Panc1 (cell line): Measurements from ENCODE around the gene UBAC2. TPM values are rescaled to one million over a fixed set of nuclear protein-coding genes. Genes with fewer than 3 reads are reported as not detected.

Experiments used
- ATAC-seq: fragments of 200-7000 bp; cut with Tn5 transposase; 2 replicates; pipeline ENCODE4 v1.9.1; 2020; ENCODE audit warnings: mild to moderate bottlenecking, moderate library complexity
- BruUV-seq: library from RNA; stranded (reverse); fragments of 400-500 nt; replicated peaks from 2 replicates; lab custom pipeline; 2021; lab: Mats Ljungman, UMichigan
- CTCF ChIA-PET: fragments of 300-600 bp; sonication (Branson Sonifier 250); formaldehyde crosslinking; loops from one replicate; lab custom pipeline; 2022; ENCODE audit warnings: antibody characterized with exemption; lab: Charles Lee
- POLR2A ChIA-PET: fragments of 300-600 bp; sonication (Branson Sonifier 250); formaldehyde crosslinking; loops from one replicate; lab custom pipeline; 2022; ENCODE audit warnings: antibody characterized with exemption; lab: Charles Lee
- DNase-seq: peaks from one replicate; pipeline ENCODE4 v3.0.0-alpha.2; 2010; ENCODE audit warnings: low read depth, low spot score
- H3K27ac ChIP-seq: 2 replicates; pipeline ENCODE4 v1.5.1; 2011; ENCODE audit warnings: mild to moderate bottlenecking, low read length, inconsistent platforms
- H3K27me3 ChIP-seq: fragments of 200-500 bp; sonication (Bioruptor generic); 2 replicates; pipeline ENCODE4 v1.6.0; 2014; ENCODE audit warnings: low read length, inconsistent platforms; ENCODE audit not compliant: control insufficient read depth, insufficient read depth
- H3K36me3 ChIP-seq: fragments of 200-500 bp; sonication (Bioruptor generic); 2 replicates; pipeline ENCODE4 v1.5.1; 2014; ENCODE audit warnings: inconsistent platforms, mild to moderate bottlenecking, low read length, moderate library complexity; ENCODE audit not compliant: control insufficient read depth, insufficient read depth
- H3K4me1 ChIP-seq: 2 replicates; pipeline ENCODE4 v1.5.1; 2011; ENCODE audit warnings: inconsistent platforms, mild to moderate bottlenecking, low read length, moderate library complexity; ENCODE audit not compliant: control insufficient read depth, insufficient read depth
- H3K4me3 ChIP-seq, 2 experiments: 2 replicates each; pipeline ENCODE4 v1.5.1; 2011 to 2012; ENCODE audit warnings: low read depth in 2 of 2, low read length in 2 of 2, mild to moderate bottlenecking in 2 of 2, inconsistent platforms in 1 of 2, moderate library complexity in 1 of 2
- H3K9me3 ChIP-seq: fragments of 200-500 bp; sonication (Bioruptor generic); 2 replicates; pipeline ENCODE4 v1.5.1; 2014; ENCODE audit warnings: low read depth, mild to moderate bottlenecking, inconsistent platforms, low read length, moderate library complexity; ENCODE audit not compliant: control insufficient read depth, insufficient read depth
- CTCF ChIP-seq: fragments of 450-650 bp; IDR thresholded peaks from 2 replicates; pipeline ENCODE4 v1.5.1; 2017; ENCODE audit warnings: mild to moderate bottlenecking
- POLR2AphosphoS5 ChIP-seq: IDR thresholded peaks from 2 replicates; pipeline ENCODE4 v1.6.1; 2012; ENCODE audit warnings: mild to moderate bottlenecking, low read depth, low read length, moderate library complexity
- REST ChIP-seq, 2 experiments: IDR thresholded peaks; 2 replicates each; pipeline ENCODE4 v1.6.1; 2011 to 2012; ENCODE audit warnings: low read depth in 2 of 2, control low read depth in 1 of 2, low read length in 1 of 2, mild to moderate bottlenecking in 1 of 2, moderate library complexity in 1 of 2; ENCODE audit not compliant: insufficient read depth in 1 of 2
- SIN3A ChIP-seq: IDR thresholded peaks from 2 replicates; pipeline ENCODE4 v1.6.1; 2012; ENCODE audit warnings: low read depth, mild to moderate bottlenecking, low read length, moderate library complexity, borderline replicate concordance; ENCODE audit not compliant: insufficient read depth
- TCF7L2 ChIP-seq: IDR thresholded peaks from 2 replicates; pipeline ENCODE4 v1.6.1; 2011; ENCODE audit warnings: mild to moderate bottlenecking, low read depth, low read length, inconsistent platforms
- in situ Hi-C: cut with HindIII; loops from 2 replicates; pipeline ENCODE4 v1.10.0; 2016; ENCODE audit warnings: low sequenced_read_pairs, low pct_unique_long_range_greater_than_20kb
- intact Hi-C: fragments of 100-400 bp; cut with micrococcal nuclease; formaldehyde crosslinking; loops from one replicate; pipeline ENCODE4 v1.10.0; 2022; ENCODE audit not compliant: unreplicated experiment
- total RNA-seq: library from RNA; stranded (reverse); gene quantifications from one replicate; pipeline ENCODE4 v1.2.1, GENCODE V29; 2021; ENCODE audit not compliant: unreplicated experiment

Gene UBAC2
- total RNA-seq, 1 experiment from 2014 or later, result 40.8 TPM

- ChIA-PET POLR2A (no interaction called here), CTCF (interaction anchor here (0.7 kb wide), 1 partner anchor 27 kb away, joined by 16 read pairs; no protein-coding TSS in a partner anchor)
- no peaks in the 10 kb centered on the region for H3K4me1 ChIP-seq
- no peak for ATAC-seq
- BruUV-seq, result no TSS peak
- H3K36me3 ChIP-seq, result no peaks in the 10 kb centered on the region
- H3K27me3 ChIP-seq, result no peaks in the 10 kb centered on the region
- DNase-seq, result no peak
- no peak overlapping the region for H3K4me3 ChIP-seq
- intact Hi-C loops, result no loop called here
- in situ Hi-C loops, result no loop called here
- no peaks in the 10 kb centered on the region for H3K9me3 ChIP-seq
- TF ChIP-seq SIN3A, result no peak
- H3K27ac ChIP-seq, result no peak overlapping the region
Observed at GRCh38 chr13:99375738-99376080, 175.1 kb downstream of the UBAC2 start.

GRCh38 chr13:99376132-99376531, 175.5 kb downstream of the UBAC2 start:
- Histone ChIP-seq H3K27me3 (no peaks in the 10 kb centered on the region), H3K4me3 (no peak overlapping the region), H3K36me3 (no peaks in the 10 kb centered on the region), H3K27ac (no peak overlapping the region), H3K9me3 (no peaks in the 10 kb centered on the region), H3K4me1 (no peaks in the 10 kb centered on the region)
- intact Hi-C loops, result no loop called here
- in situ Hi-C loops, result no loop called here
- POLR2A ChIA-PET, result no interaction called here
- no TSS peak for BruUV-seq
- DNase-seq, result no peak
- CTCF ChIA-PET, result interaction anchor here (0.7 kb wide), 1 partner anchor 28 kb away, joined by 16 read pairs; no protein-coding TSS in a partner anchor
- no peak for ATAC-seq
- no peak for TF ChIP-seq TCF7L2
- no peak for TF ChIP-seq REST (IDR thresholded peaks at IDR 0.05; ENCODE audit: insufficient read depth in 1 of 2, low read depth in 2 of 2, low read length in 1 of 2)
- no peak for TF ChIP-seq CTCF
- no peak for TF ChIP-seq POLR2AphosphoS5
- TF ChIP-seq SIN3A, result no peak

GRCh38 chr13:99376924-99377323, 176.3 kb downstream of the UBAC2 start:
- TF ChIP-seq CTCF (no peak), REST (IDR thresholded peaks at IDR 0.05; ENCODE audit: insufficient read depth in 1 of 2, low read depth in 2 of 2, low read length in 1 of 2) (no peak), POLR2AphosphoS5 (no peak), TCF7L2 (no peak), SIN3A (no peak)
- no peaks in the 10 kb centered on the region for H3K9me3 ChIP-seq

More at GRCh38 chr13:99376924-99377323, 176.3 kb downstream of the UBAC2 start:
- H3K27me3 ChIP-seq, result no peaks in the 10 kb centered on the region
- POLR2A ChIA-PET, result no interaction called here
- H3K27ac ChIP-seq, result no peak overlapping the region
- CTCF ChIA-PET, result no interaction called here
- intact Hi-C loops, result no loop called here
- BruUV-seq, result no TSS peak
- H3K4me1 ChIP-seq, result no peaks in the 10 kb centered on the region
- in situ Hi-C loops, result no loop called here
- ATAC-seq (no peak), DNase-seq (no peak)
- H3K36me3 ChIP-seq, result no peaks in the 10 kb centered on the region
- H3K4me3 ChIP-seq, result no peak overlapping the region
